ENCODE data around the gene PEMT.
"Not testable (repeated sequence)": the region's sequence is repeated elsewhere in the genome, so short reads cannot be mapped to it uniquely, and the experiment has no call there.

GRCh38 chr17:17465878-17466277 is 125.6 kb downstream of the PEMT start:
- not testable (repeated sequence) for TF ChIP-seq CTCF (IDR thresholded peaks at IDR 0.05); EZH2 (IDR thresholded peaks at IDR 0.05; ENCODE audit: borderline replicate concordance, insufficient read depth, low read depth, low read length, poor library complexity, severe bottlenecking)
